Loucy (cell line): ENCODE data around the gene INSR.
A peak's percentile ranks its signal among the peaks of the same experiment; 100 is the strongest.

Source experiments
- H2AFZ ChIP-seq: fragments of 200-600 bp; sonication (generic); 2 replicates; pipeline ENCODE4 v1.6.0; 2016; ENCODE audit warnings: antibody characterized with exemption, mild to moderate bottlenecking, low read length, moderate library complexity
- H3F3A ChIP-seq: fragments of 200-600 bp; 2 replicates; pipeline ENCODE4 v1.6.0; 2016; ENCODE audit warnings: antibody characterized with exemption, low read depth, mild to moderate bottlenecking
- H3K27me3 ChIP-seq: fragments of 200-600 bp; sonication (generic); 2 replicates; pipeline ENCODE4 v1.6.1; 2014; ENCODE audit warnings: low read length, mild to moderate bottlenecking; ENCODE audit not compliant: insufficient read depth, poor library complexity, severe bottlenecking
- H3K36me3 ChIP-seq: fragments of 200-600 bp; sonication (generic); 2 replicates; pipeline ENCODE4 v1.6.1; 2016; ENCODE audit warnings: low read length; ENCODE audit not compliant: insufficient read depth
- H3K4me1 ChIP-seq: fragments of 200-600 bp; sonication (generic); 2 replicates; pipeline ENCODE4 v1.5.1; 2014; ENCODE audit warnings: low read length, mild to moderate bottlenecking; ENCODE audit not compliant: insufficient read depth, poor library complexity, severe bottlenecking
- H3K4me2 ChIP-seq: fragments of 200-600 bp; sonication (generic); 2 replicates; pipeline ENCODE4 v1.6.0; 2014; ENCODE audit warnings: antibody characterized with exemption, low read length, low read depth, mild to moderate bottlenecking; ENCODE audit not compliant: poor library complexity, severe bottlenecking
- H3K4me3 ChIP-seq: fragments of 200-600 bp; sonication (generic); 2 replicates; pipeline ENCODE4 v1.5.1; 2014; ENCODE audit warnings: low read length, mild to moderate bottlenecking, mixed read lengths; ENCODE audit not compliant: poor library complexity, severe bottlenecking
- H3K79me2 ChIP-seq: fragments of 200-600 bp; sonication (generic); 2 replicates; pipeline ENCODE4 v1.6.1; 2014; ENCODE audit warnings: low read length; ENCODE audit not compliant: insufficient read depth
- H3K9ac ChIP-seq: fragments of 200-600 bp; sonication (generic); 2 replicates; pipeline ENCODE4 v1.6.0; 2014; ENCODE audit warnings: mild to moderate bottlenecking, low read depth, low read length, moderate library complexity; ENCODE audit not compliant: poor library complexity, severe bottlenecking
- H3K9me2 ChIP-seq: fragments of 200-600 bp; sonication (generic); replicated peaks from 2 replicates; pipeline ENCODE4 v1.6.1; 2016; ENCODE audit warnings: low read depth, low read length, mixed read lengths
- H3K9me3 ChIP-seq: fragments of 200-600 bp; sonication (generic); 2 replicates; pipeline ENCODE4 v1.6.1; 2014; ENCODE audit warnings: mild to moderate bottlenecking, antibody characterized with exemption, low read length, low read depth; ENCODE audit not compliant: insufficient read depth
- H4K20me1 ChIP-seq: fragments of 200-600 bp; sonication (generic); 2 replicates; pipeline ENCODE4 v1.6.0; 2014; ENCODE audit warnings: antibody characterized with exemption, low read length, mild to moderate bottlenecking; ENCODE audit not compliant: insufficient read depth, poor library complexity, severe bottlenecking
- EZH2phosphoT487 ChIP-seq: fragments of 200-600 bp; IDR thresholded peaks from 2 replicates; pipeline ENCODE4 v1.6.1; 2018; ENCODE audit warnings: antibody characterized with exemption, mild to moderate bottlenecking, moderate library complexity, borderline replicate concordance
- TF ChIP-seq, protein P1 (sequence below): fragments of 200-600 bp; sonication (generic); conservative IDR thresholded peaks from 2 replicates; pipeline ENCODE4 v1.5.1; 2014; ENCODE audit warnings: mild to moderate bottlenecking, antibody characterized with exemption, low read length

Gene INSR

GRCh38 chr19:7287722-7288121 lies 6.5 kb downstream of the INSR start:
- Histone ChIP-seq H3K9me2 (no peaks in the 10 kb centered on the region), H3K36me3 (no peaks in the 10 kb centered on the region), H3K4me3 (no peak overlapping the region), H4K20me1 (peaks cover 2% of the 10 kb centered on the region), H2AFZ (no peak overlapping the region), H3K4me1 (peaks cover 3% of the 10 kb centered on the region), H3K79me2 (peaks cover 7% of the 10 kb centered on the region), H3K4me2 (no peak overlapping the region), H3K9me3 (no peaks in the 10 kb centered on the region), H3F3A (0 out of 2 replicates have a peak, but pooled peaks cover 5% of the 10 kb centered on the region), H3K9ac (no peak overlapping the region), H3K27me3 (no peaks in the 10 kb centered on the region)
- TF ChIP-seq, protein P1, sequence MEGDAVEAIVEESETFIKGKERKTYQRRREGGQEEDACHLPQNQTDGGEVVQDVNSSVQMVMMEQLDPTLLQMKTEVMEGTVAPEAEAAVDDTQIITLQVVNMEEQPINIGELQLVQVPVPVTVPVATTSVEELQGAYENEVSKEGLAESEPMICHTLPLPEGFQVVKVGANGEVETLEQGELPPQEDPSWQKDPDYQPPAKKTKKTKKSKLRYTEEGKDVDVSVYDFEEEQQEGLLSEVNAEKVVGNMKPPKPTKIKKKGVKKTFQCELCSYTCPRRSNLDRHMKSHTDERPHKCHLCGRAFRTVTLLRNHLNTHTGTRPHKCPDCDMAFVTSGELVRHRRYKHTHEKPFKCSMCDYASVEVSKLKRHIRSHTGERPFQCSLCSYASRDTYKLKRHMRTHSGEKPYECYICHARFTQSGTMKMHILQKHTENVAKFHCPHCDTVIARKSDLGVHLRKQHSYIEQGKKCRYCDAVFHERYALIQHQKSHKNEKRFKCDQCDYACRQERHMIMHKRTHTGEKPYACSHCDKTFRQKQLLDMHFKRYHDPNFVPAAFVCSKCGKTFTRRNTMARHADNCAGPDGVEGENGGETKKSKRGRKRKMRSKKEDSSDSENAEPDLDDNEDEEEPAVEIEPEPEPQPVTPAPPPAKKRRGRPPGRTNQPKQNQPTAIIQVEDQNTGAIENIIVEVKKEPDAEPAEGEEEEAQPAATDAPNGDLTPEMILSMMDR = no peak
- TF ChIP-seq EZH2phosphoT487 = no peak

DNA sequence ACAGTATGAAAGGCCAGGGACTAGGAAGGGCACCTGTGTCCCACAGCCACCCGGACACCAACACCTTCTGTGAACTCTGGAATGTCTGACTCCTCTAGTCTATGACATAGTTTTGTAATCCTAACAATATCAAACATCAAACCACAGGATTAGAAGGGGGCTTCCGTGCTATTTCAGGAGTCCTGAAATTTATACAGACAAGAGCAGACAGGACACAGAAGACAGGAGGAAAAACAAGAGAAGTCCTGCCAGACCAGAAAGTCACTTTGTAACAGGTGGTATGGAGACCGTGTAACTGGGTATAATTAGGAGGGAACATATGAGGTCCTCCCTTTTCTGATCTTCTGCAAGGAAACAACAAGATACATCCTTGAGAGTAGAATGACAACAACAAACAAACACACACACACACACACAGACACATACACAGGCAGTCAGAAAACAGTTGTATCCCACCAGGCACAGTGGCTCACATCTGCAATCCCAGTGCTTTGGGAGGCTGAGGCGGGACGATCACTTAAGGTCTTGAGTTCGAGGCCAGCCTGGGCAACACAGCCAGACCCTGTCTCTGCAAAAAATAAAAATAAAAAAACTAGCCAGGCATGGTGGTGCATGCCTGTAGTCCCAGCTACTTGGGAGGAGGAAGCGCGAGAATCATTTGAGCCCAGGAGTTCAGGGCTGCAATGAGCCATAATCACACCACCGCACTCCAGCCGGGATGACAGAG lies 13.1 kb downstream of the INSR start:
- Histone ChIP-seq H2AFZ (no peak overlapping the region), H3K36me3 (no peaks in the 10 kb centered on the region), H3K79me2 (no peaks in the 10 kb centered on the region), H3K4me3 (no peak overlapping the region), H3K4me1 (no peaks in the 10 kb centered on the region), H3K27me3 (no peaks in the 10 kb centered on the region), H4K20me1 (no peaks in the 10 kb centered on the region), H3K4me2 (no peak overlapping the region), H3K9me2 (no peaks in the 10 kb centered on the region), H3F3A (no peaks in the 10 kb centered on the region), H3K9me3 (no peaks in the 10 kb centered on the region), H3K9ac (no peak overlapping the region)
- TF ChIP-seq EZH2phosphoT487 = no peak

GRCh38 chr19:7272856-7273578 lies 21.2 kb downstream of the INSR start:
- H3K4me1 ChIP-seq = peaks cover 7% of the 10 kb centered on the region
- no peaks in the 10 kb centered on the region for H3F3A ChIP-seq
- H2AFZ ChIP-seq = no peak overlapping the region
- TF ChIP-seq, protein P1 = no peak
- TF ChIP-seq EZH2phosphoT487 = no peak
- no peaks in the 10 kb centered on the region for H3K27me3 ChIP-seq
- no peaks in the 10 kb centered on the region for H3K9me2 ChIP-seq
- peak overlapping the region; percentile 19 for H3K4me2 ChIP-seq
- H3K9me3 ChIP-seq = no peaks in the 10 kb centered on the region
- H3K9ac ChIP-seq = no peak overlapping the region
- H4K20me1 ChIP-seq = no peaks in the 10 kb centered on the region
- H3K4me3 ChIP-seq = no peak overlapping the region
- no peaks in the 10 kb centered on the region for H3K36me3 ChIP-seq
- H3K79me2 ChIP-seq = no peaks in the 10 kb centered on the region
